GM12873 (cell line): Measurements from ENCODE around the gene PLIN5.

Experiments used
- CTCF ChIP-seq: IDR thresholded peaks from 2 replicates; pipeline ENCODE4 v1.5.1; 2012; ENCODE audit warnings: low read depth, mild to moderate bottlenecking, moderate library complexity, low read length, control low read depth; ENCODE audit not compliant: insufficient read depth; ENCODE audit errors: missing control alignments

PLIN5 gene

GRCh38 chr19:4537953-4538600, 3.1 kb upstream of the PLIN5 start:
- TF ChIP-seq CTCF = no peak

GRCh38 chr19:4536798-4537197, 1.8 kb upstream of the PLIN5 start:
- no peak for TF ChIP-seq CTCF

- TF ChIP-seq CTCF = no peak
Measured at GRCh38 chr19:4533835-4534424, 1.1 kb downstream of the PLIN5 start.

- TF ChIP-seq CTCF = no peak
Measured at GRCh38 chr19:4533334-4533733, 1.7 kb downstream of the PLIN5 start.

- no peak for TF ChIP-seq CTCF
Measured at GRCh38 chr19:4531562-4532165, 3.4 kb downstream of the PLIN5 start.

- no peak for TF ChIP-seq CTCF
Measured at GRCh38 chr19:4529924-4530522, 5.0 kb downstream of the PLIN5 start.

GRCh38 chr19:4528843-4529242, 6.2 kb downstream of the PLIN5 start:
- no peak for TF ChIP-seq CTCF
